ENCODE measurements around the gene TPRG1L.

Gene TPRG1L

GRCh38 chr1:3626025-3626424, 1.2 kb downstream of the TPRG1L start:
- DNase-seq (ENCODE audit: extremely low read depth in 1 of 2, low read depth in 1 of 2), result no peak

DNA sequence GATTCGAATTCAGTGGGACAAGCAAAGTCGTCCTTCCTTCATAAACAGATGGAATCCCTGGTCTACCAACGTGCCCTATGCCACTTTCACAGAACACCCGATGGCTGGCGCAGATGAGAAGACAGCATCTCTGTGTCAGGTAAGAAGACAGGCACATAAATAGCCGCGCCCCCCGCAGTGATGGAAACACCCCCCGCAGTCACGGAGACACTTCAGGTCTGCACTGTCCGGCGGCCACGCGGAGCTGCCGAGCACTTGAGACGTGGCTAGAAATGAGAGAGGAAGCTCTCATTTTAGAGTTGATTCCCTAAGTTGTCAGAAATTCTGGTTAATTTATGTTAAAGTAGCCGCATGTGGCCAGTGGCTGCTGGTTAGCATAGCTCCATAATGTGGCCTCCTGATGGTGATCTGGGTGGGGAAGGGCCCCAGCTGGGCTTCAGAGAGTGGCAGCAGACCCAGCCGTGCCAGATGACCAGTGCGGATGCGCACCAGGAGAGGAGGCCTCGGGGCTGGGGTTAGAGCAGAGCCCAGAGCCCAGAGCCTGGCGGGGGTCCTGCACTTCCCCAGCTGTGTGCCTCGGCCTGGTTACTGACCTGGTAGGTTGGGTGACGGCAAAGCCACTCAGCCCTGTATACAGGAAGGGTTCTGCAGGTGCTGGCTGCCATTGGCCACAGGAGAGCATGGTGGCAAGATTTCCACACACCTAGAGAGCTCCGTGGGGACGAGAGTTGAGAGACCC, 2.9 kb downstream of the TPRG1L start:
- DNase-seq (ENCODE audit: extremely low read depth in 1 of 2, low read depth in 1 of 2), result no peak

DNA sequence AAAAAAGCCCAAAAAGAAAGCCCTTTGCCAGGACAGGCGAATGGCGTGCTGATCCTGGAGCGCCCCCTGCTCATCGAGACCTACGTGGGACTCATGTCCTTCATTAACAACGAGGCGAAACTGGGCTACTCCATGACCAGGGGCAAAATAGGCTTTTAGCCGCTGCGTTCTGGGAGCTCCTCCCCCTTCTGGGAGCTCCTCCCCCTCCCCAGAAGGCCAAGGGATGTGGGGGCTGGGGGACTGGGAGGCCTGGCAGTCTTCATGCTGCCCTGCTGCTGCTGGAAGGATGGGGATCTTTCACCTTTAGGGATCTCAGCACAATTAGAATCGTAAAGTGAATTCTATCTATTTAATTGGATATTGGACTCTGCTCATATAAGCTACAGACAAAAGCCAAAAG, 3.6 kb downstream of the TPRG1L start:
- no peak for DNase-seq (ENCODE audit: extremely low read depth in 1 of 2, low read depth in 1 of 2)

DNA sequence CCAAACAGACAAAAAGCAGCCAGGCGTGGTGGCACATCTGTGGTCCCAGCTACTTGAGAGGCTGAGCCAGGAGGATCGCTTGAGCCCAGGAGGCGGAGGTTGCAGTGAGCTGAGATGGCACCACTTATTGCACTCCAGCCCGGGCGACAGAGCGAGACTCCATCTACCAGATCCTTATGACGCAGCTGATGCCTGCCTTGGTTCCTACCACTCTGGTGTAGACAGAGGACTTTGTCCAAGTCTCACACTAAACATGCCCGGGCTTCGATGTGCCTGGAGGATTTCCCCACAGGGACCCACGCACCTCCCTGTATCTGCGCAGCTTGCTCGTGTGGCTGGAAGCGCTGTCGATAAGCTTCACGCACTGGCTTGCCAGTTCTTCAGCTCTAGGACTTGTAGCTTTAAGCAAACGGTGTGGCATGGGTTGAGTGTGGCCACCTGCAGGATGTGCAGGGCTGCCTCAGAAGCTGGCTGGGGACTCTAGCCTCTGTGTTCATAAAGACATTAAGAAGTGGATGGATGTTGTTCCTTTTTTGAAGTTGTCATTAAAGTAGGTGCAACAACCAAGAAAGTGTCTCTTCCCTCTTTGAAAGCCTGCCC, 4.8 kb downstream of the TPRG1L start:
- no peak for DNase-seq (ENCODE audit: extremely low read depth in 1 of 2, low read depth in 1 of 2)

- DNase-seq (ENCODE audit: extremely low read depth in 1 of 2, low read depth in 1 of 2), result no peak
These were observed 5.4 kb downstream of the TPRG1L start for GRCh38 chr1:3630161-3630611.

DNA sequence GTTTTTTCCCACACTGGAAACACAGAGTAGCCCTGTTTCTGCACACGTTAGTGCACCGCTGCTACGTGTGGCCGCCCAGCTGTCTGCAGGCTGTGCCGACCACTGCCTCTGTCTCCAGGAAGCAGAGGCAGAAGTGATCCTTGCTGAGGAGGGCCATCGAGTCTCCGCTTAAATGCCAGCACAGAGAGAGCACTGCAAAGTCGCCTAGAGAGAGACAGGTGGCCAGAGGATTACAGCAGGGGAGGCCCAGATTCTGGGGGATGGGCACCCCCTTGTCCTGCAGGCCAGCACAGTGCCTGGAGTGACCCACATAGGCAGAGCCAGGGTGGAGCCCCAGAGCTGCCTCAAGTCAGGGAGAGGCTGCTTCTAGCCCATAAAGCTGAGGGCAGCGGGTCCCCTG, 6.1 kb downstream of the TPRG1L start:
- DNase-seq (ENCODE audit: extremely low read depth in 1 of 2, low read depth in 1 of 2), result no peak

GRCh38 chr1:3631320-3632260, 6.8 kb downstream of the TPRG1L start:
- no peak for DNase-seq (ENCODE audit: extremely low read depth in 1 of 2, low read depth in 1 of 2)

DNA sequence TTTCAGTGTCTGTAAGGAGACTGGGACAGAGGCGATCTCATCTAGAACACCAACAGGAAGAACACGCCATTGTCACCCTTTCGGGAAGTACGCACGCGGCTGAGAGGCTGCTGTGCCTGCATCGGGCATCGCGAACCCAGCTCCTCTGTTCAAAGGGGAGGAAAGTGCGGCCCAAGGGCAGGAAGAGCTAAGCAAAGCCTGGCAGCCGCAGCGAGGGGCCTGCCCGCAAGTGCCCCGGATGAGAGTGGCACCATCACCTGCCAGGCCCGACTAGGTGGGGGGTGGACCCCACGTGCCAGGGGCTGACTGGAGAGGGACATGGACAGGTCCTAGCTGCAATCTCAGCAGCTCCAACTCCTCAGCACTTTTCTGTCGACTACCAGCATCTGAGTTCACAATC, 7.5 kb downstream of the TPRG1L start:
- DNase-seq (ENCODE audit: extremely low read depth in 1 of 2, low read depth in 1 of 2), result no peak

DNA sequence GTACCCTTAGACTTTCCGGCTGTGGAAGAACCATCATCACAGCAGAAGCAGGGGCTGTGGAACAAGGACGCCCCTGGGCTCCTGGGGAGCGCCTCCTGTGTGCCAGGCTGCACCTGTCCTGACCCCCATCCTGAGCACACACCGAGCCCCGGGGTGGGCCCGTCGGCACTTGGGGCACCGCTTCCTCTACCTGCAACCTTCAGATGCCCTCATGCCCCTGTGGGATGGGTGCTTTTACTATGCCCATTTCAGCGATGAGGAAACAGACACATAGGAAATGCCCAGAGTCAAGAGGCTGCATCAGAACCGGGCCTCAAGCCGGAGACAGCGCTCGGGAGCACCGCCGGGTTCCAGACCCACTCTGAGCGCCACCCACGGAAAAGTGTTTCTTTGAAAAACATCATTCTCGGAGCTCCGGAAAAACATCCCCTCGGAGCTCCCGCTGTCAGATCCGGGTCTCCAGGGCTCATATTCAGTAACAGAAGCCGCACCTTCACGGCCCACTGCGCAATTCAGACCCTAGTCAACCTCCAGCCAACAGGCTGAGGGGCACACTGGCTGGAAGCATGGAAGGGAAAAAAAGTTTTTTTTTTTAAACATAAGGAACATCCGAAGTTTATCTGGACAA, 8.0 kb downstream of the TPRG1L start:
- DNase-seq (ENCODE audit: extremely low read depth in 1 of 2, low read depth in 1 of 2), result no peak

DNA sequence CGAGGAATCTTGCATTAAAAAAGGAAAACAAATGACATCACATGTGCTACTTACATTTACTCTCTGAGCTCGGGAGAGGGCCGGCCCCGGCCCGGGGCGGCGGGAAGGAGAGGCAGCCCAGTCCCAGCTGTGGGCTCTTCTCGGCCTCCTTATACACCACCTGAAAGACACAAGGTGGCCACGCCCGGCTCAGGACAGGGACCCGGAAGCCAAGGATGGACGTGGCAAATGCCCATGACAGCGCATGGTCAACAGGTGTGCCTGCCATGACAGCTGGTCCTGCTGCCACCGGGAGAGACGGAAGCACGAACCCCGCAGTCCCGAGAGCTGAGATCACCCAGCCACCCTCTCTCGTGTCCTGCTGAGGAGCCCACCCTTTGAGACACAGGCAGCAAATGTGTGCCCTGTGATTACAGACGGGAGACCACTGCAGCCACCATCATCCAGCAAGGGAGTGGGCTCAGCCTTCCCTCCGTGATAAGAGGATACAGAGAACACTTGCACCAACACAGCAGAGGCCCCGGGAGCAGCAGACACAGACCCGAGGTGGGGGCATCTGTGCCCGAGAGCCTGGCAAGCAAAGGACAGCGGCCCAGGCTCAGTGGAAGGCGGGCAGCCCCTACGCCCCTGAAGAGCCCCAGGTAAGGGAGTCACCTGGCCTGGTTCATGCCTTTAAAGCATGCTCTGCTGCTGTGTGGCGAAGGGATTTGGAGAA, 8.7 kb downstream of the TPRG1L start:
- DNase-seq (ENCODE audit: extremely low read depth in 1 of 2, low read depth in 1 of 2), result no peak

GRCh38 chr1:3634059-3634800, 9.4 kb downstream of the TPRG1L start:
- DNase-seq (ENCODE audit: extremely low read depth in 1 of 2, low read depth in 1 of 2), result no peak

DNA sequence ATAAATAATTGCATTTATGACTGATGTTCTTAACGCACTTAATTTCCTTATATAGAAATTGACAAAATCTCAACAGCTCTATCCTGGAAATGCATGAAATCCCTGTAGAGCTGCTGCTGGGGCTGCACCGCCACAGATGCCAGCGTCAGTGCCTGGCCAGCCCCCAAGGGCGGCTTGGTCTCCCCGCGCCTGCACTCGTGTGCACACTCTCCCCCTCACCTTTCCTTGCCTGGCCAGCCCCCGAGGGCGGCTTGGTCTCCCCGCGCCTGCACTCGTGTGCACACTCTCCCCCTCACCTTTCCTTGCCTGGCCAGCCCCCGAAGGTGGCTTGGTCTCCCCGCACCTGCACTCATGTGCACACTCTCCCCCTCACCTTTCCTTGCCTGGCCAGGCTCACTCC, 11.3 kb downstream of the TPRG1L start:
- no peak for DNase-seq (ENCODE audit: extremely low read depth in 1 of 2, low read depth in 1 of 2)

GRCh38 chr1:3636531-3636930, 11.7 kb downstream of the TPRG1L start:
- DNase-seq (ENCODE audit: extremely low read depth in 1 of 2, low read depth in 1 of 2), result no peak

- no peak for DNase-seq (ENCODE audit: extremely low read depth in 1 of 2, low read depth in 1 of 2)
These were observed 13.2 kb downstream of the TPRG1L start for GRCh38 chr1:3638027-3638426.

DNA sequence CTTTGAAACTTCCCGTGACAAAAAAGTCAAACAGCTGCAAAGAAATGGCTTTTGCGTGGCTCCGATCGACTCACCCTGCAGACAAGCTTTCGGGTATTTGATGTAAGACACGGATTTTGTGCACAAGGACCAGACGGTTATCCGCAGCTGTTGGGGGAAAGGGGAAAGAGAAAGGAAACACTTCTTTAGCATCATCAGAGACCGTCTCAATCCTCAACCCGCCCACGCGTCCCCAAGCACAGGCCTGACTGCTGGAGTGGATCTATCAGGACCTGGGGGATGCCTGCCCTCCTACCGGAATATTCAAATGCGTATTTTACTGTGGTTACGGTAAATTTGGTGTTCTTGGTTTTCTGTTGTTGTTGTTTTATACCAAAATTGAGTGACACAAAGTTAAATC, 13.9 kb downstream of the TPRG1L start:
- DNase-seq (ENCODE audit: extremely low read depth in 1 of 2, low read depth in 1 of 2), result no peak

DNA sequence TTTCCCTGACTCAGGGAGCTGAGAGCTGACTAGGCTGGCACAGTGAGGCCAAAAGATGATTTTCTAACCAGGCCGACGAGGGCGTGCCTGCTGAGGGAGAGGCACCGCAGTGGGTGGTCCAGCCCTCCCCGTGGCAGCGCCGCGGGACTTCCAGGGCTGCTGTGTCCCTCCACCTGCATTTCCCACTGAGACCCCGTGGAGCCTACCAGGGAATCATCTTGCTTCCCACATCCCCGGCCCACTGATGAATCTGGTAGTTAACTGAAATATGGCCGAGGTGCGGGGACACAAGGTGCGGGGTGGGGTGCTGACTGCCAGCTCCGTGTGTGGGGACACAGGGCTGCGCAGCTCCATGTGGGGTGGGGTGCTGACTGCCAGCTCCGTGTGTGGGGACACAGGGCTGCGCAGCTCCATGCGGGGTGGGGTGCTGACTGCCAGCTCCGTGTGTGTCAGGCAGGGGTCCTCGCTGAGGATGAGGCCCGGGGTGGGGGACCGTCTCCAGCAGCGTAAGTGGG, 14.6 kb downstream of the TPRG1L start:
- DNase-seq (ENCODE audit: extremely low read depth in 1 of 2, low read depth in 1 of 2), result no peak

GRCh38 chr1:3640121-3640837, 15.5 kb downstream of the TPRG1L start:
- DNase-seq (ENCODE audit: extremely low read depth in 1 of 2, low read depth in 1 of 2), result no peak

DNA sequence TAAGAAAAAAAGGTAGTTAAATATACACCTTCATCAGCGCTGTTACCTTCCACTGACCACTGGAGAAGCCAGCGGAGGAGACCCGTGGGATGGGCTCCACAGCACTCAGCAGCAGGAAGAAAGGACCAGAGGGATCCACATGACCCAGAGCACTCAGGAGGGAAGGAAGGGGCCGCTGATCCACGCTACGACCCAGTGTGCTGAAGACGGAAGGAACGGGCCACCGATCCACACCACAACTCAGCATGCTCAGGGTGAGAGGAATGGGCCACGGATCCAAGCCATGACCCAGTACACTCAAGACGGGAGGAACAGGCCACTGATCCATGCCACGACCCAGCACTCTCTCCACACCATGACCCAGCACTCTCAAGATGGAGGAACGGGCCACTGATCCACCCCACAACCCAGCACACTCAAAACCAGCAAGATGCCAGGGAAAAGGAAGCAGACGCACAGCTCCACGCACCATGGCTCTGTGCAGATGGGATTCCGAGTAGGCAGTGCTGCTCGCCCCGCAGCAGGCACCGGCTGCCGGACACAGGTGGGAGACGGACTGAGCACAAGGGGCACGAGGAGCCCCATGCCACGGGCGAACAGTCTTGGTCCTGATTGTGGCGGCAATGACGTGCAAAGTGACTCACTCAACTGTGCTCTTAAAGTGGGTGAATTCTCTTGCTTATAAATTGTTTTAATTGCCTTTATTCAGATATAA, 16.4 kb downstream of the TPRG1L start:
- DNase-seq (ENCODE audit: extremely low read depth in 1 of 2, low read depth in 1 of 2), result no peak
